GM20000 (cell line): ENCODE results near the gene FAM120AOS.
"Not testable (repeated sequence)": the region's sequence is repeated elsewhere in the genome, so short reads cannot be mapped to it uniquely, and the experiment has no call there.

Experiments used
- DNase-seq: peaks from one replicate; pipeline ENCODE4 v3.0.0; 2012; ENCODE audit warnings: low spot score
- CTCF ChIP-seq: IDR thresholded peaks from 2 replicates; pipeline ENCODE4 v1.5.1; 2012; ENCODE audit warnings: mild to moderate bottlenecking, control low read depth; ENCODE audit errors: extremely low read depth, missing control alignments

The FAM120AOS gene

DNA sequence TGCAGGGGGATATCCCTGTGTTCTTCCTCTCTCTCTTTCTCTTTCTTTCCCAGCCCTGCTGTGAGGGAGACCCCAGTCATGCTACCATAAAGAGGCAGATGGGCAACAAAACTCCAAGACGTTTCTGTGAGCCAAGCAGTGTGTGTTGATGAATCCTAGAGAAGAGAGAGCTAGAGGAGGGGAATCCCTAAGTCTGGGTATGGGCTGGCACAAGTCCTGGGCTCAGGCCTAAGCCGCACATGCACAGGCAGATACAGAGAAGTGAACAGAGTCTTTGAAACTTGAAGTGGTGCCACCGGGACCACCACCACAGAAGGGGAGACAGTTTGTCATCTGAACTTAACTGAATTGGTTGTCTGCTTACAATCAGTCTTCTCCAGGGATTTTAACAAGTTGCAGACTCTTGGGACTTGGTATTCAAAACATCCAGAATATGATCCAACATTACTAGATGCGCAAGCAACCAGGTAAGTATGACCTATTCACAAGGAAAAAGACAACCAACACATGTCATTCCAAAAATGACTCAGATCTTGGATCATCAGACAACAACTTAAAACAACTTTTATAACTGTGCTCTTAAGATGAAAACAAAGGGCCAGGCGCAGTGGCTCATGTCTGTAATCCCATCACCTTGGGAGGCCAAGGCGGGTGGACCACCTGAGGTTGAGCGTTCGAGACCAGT is 12.3 kb downstream of the FAM120AOS start:
- no peak for DNase-seq

DNA sequence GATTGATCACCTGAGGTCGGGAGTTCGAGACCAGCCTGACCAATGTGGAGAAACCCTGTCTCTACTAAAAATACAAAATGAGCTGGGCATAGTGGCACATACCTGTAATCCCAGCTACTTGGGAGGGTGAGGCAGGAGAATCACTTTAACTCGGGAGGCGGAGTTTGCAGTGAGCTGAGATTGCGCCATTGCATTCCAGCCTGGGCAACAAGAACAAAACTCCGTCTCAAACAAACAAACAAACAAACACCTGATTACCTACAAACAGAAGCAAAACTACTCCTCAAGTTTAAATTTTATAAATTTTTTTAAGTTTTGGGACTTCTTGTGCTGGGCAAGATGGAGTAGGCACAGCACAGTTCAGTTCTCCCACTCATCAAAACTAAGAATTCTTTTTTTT is 14.1 kb downstream of the FAM120AOS start:
- DNase-seq, result not testable (repeated sequence)

More for the DNA sequence above, 12.3 kb downstream of the FAM120AOS start:
- TF ChIP-seq CTCF, result no peak

DNA sequence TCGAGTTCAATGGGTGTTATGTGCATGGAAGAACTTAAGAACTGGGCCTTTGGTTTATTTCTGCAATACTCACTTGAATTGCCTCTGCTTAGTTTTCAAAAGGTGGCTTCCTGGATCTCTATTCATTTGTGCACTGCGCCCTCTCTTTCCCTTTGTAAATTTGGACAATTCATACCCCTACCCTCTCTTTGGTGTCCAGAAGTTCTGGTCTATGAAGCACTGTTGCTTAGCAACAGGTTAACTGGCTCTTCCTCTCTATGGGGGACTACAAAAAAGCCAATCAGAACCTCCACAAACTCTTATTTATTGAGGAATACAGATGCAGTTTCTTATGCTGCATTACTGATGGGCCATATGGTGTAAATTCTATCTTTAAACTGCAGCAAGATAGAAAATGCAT is 15.4 kb downstream of the FAM120AOS start:
- TF ChIP-seq CTCF, result no peak
- DNase-seq, result no peak

DNA sequence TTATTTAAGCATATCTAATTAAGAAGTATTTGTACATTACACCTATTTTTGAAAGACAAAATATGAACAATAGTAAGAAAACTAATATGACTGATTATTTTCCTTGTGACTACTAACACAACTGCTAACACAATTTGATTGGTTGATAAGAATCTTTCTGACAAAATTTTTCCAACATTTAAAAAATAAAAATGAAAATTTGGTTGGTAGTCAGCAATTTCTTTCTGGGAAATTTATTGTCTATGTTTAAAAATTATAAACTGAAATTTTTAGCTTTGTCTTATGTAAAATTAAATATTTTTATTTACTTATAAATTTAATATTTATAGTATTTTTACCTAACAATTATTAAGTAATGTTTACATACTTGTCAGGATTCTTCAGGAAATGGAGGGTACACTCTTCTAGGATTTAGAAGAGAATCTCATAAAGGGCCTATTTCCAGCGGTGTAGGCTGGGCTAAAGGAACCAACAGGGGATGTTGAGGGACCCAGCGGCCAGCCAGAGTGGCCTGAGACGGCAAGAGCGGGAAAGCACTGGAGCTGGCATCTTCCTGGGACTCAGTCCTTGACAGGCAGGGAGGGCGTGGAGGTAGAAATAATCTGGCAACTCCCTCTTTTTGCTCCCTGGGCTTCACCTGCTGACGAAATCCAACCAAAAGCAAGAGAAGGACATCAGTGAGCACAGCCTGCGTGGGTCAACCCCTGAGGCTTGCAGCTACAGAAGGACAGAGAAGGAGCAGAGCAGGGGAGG is 16.6 kb downstream of the FAM120AOS start:
- DNase-seq, result no peak
- TF ChIP-seq CTCF, result no peak

DNA sequence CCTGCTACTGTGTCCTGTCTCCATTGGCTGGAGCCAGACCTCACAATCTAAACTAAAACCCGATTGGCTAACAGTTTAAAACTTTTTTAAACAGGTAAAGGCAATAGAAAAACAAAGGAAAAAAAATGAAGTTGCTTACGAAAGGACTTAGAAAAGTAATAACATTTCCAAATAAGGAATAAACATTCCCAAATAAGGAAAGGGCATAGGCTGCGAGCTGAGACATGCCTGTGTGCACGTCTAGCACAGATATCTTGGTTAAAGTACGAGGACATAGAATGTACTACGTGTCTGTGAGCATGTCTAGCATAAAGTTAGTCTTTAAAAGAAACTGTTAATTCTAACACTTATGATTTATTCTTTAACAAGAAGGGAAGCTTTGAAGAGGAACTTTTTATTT is 17.2 kb downstream of the FAM120AOS start:
- no peak for DNase-seq
- TF ChIP-seq CTCF, result no peak

DNA sequence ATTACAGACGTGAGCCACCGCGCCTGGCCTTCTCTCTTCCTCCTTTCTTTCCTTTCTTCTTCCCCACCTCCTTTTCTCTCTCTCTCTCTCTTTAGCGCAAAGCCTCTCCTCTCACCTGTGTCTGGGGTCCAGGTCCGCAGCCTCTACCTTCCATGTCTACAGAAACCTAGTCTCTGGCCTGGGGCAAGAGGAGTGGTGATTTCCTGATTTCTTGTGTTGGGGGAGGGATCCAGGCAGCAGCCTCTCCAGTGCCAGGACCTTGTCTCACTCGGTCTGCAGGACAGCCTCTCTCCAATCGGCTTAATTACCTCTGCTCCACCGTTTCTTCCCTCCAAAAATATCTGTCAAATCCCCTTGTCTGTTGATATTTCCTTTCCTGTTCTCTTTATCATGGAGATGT is 18.0 kb downstream of the FAM120AOS start:
- no peak for TF ChIP-seq CTCF
- DNase-seq, result no peak

DNA sequence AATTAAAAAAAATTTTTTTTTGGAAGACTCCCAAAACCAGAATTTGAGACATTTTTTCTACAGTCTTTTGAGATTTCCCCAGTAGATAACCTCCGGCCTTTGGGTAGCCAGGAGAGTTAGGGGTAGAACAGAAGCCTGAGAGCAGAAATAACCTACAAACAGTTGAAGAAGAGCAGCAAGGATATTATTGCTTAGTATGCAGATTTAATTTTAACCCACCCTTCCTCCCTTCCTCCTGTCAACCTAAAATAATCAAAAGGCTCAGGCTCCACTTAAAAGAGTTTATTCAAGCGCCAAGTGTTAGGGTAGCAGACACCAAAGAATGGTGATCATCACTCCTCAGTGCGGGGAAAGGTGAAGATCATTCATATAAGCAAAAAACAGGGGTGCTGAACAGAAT is 19.3 kb downstream of the FAM120AOS start:
- TF ChIP-seq CTCF, result no peak

DNA sequence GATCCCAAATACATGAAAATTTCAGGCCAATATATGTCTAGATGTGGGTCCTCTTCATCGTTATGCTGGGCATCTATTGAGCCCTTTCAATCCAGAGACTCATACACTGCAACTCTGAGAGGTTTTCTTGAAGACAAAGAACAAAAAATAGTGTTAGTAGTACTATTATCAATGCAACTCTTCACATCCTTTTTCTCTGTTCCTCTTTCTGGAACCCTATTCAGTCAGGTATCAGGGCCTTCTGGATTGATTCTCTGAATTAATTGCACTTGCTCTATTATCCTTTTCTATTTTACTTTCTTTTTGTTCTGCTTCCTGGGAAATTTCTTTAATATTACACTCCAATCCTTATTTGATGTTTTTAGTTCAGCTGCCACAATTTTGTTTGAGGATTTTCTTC is 20.4 kb downstream of the FAM120AOS start:
- DNase-seq, result no peak
- TF ChIP-seq CTCF, result no peak

More for the DNA sequence above, 19.3 kb downstream of the FAM120AOS start:
- no peak for DNase-seq
